Head of caudate nucleus (tissue), 42 donors: ENCODE results near the gene TEX101.

Experiments used
- DNase-seq, 42 donors: peaks; one replicate each; pipeline versions ENCODE4 v3.0.0 to v3.0.0-alpha.2; 2020 to 2021; ENCODE audit warnings: mixed read lengths in 7 of 42
- intact Hi-C: fragments of 100-400 bp; cut with DNase I; formaldehyde crosslinking; loops from one replicate; pipeline ENCODE4 v1.15.0; 2022

TEX101 gene

DNA sequence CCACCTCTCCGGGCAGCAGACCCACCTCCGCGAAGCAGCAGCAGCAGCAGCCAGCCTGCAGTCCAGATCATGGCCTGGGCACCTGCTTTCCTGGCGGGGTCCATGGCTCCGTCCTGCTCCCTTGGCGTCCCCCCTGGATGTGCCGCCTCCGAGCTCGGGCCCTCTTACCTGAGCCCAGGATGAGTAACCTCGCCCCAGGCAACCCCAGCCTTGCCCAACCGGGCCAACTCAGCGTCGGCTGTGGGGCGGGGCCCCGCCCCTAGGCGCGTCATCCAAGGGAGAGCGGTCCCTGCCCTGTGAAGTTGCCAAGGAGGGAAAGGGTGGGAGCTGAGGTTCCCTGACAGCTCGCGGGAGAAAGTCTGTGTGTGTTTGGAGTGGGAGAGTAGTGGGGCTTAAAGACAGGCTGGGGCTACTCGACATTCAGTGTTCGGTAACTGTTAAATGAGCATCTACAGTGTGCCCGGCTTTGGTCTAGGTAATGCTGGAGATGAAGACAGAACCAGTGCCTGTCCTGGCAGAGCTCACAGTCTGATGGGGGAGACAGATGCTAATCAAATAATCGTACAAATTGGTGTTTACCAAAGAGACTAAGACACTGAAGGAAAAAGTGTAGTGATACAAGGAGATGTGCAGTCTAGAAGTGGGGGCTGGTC, 50.9 kb downstream of the TEX101 start, which contains the start of gene LYPD3:
Gene LYPD3 (minus strand): TSS at position 141 of the 653 bp plus-strand sequence. CDS start 37 bp downstream, at position 104.
- no peak for DNase-seq
- intact Hi-C loops: no loop called here

DNA sequence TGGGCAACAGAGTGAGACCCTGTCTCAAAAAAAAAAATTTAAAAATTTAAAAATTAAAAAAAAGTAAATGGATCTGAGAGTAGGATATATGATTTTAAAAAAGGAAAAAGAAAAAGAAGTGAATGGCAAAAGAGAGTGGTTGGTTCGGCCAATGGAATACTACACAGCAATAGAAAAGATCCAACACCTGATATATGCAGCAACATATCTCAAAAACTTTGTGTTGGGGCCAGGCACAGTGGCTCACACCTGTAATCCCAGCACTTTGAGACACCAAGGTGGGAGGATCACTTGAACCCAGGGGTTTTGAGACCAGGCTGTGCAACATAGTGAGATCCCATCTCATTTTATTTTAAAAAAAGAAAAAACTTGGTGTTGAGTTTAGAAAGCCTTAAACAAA, 52.1 kb downstream of the TEX101 start:
- intact Hi-C loops: no loop called here

DNA sequence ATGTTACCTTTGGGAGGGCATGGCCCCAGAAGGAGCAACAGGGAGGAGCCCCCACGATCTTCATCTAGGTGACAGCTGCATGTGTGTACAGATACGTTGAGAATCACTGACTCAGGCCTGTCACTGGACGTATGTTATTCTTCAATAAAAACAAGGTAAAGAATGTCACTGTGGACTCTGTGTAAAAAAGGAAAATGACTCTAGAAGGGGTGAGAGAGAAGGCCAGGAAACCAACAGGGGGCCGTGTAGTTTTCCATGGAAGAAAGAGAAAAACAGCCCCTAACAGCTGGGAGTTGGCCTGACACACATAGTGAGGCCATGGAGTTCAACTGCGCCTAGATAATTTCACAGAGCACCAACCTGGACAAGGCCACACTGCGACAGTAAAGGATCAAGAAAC, 52.6 kb downstream of the TEX101 start:
- intact Hi-C loops: no loop called here
- DNase-seq: no peak

More for the DNA sequence above, 52.1 kb downstream of the TEX101 start:
- DNase-seq: no peak

DNA sequence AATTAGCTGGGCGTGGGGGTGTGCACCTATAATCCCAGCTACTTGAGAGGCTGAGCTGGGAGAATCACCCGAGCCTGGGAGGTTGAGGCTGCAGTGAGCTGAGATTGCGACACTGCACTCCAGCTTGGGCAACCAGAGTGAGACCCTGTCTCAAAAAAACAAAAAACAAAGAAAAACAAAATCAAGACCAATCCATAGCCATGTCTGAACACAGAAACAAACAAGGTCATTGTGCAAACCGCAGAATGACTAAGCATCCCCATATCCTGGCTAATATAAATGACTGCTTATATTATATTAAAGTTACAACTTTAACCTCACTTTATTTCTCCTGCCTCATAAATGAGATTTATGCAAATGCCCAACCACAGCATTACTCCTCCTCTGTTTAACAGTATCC, 53.0 kb downstream of the TEX101 start:
- intact Hi-C loops: no loop called here
- no peak for DNase-seq
